ENCODE results near the gene PLA2G5. TPM values are rescaled to one million over a fixed set of nuclear protein-coding genes. Genes with fewer than 3 reads are reported as not detected.

The PLA2G5 gene, protein sequence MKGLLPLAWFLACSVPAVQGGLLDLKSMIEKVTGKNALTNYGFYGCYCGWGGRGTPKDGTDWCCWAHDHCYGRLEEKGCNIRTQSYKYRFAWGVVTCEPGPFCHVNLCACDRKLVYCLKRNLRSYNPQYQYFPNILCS
- not detected for total RNA-seq
- not detected for total RNA-seq (2013)

GRCh38 chr1:20069874-20070273, at the start of gene PLA2G5:
TSS of gene PLA2G5 (plus strand) at chr1:20070194. CDS start at chr1:20084831, 14,637 bp downstream.
- Histone ChIP-seq H3K4me1 (ENCODE audit: control insufficient read depth, insufficient read depth, low read length) (no peaks in the 10 kb centered on the region), H3K4me3 (ENCODE audit: low read length) (no peak within 1 kb of the TSS), H3K9me3 (ENCODE audit: control insufficient read depth, insufficient read depth, low read length) (no peaks in the 10 kb centered on the region), H3K27me3 (ENCODE audit: control insufficient read depth, insufficient read depth, low read length) (no peaks in the 10 kb centered on the region), H3K27ac (ENCODE audit: low read length) (no peak within 1 kb of the TSS), H3K36me3 (ENCODE audit: control insufficient read depth, insufficient read depth, low read length) (no peaks in the 10 kb centered on the region)
- Mint-ChIP-seq H3K27me3 (ENCODE audit: low read depth in 2 of 2) (peaks cover 5 to 16% of the 10 kb centered on the region in 2 donors), H3K36me3 (no peaks in the 10 kb centered on the region), H3K27ac (no peak within 1 kb of the TSS), H3K4me1 (no peaks in the 10 kb centered on the region), H3K4me3 (no peak within 1 kb of the TSS), H3K9me3 (no peaks in the 10 kb centered on the region)
- no peak for DNase-seq
- TF ChIP-seq CTCF (IDR thresholded peaks at IDR 0.05) = no peak
- WGBS (ENCODE audit: insufficient coverage) = 65% methylated on average over 7 of the region's 7 CpGs
- ATAC-seq = no peak
- intact Hi-C loops (cut with micrococcal nuclease) = no loop called here

GRCh38 chr1:20028125-20028524, 41.9 kb upstream of the PLA2G5 start:
- peaks cover 44 to 58% of the 10 kb centered on the region in 2 donors for H3K27me3 Mint-ChIP-seq (ENCODE audit: low read depth in 2 of 2)
- intact Hi-C loops (cut with micrococcal nuclease) = no loop called here
- peaks cover 0 to 3% of the 10 kb centered on the region in 2 donors for H3K9me3 Mint-ChIP-seq
- no peaks in the 10 kb centered on the region for H3K36me3 Mint-ChIP-seq
- Histone ChIP-seq H3K36me3 (ENCODE audit: control insufficient read depth, insufficient read depth, low read length) (no peaks in the 10 kb centered on the region), H3K4me1 (ENCODE audit: control insufficient read depth, insufficient read depth, low read length) (no peaks in the 10 kb centered on the region), H3K4me3 (ENCODE audit: low read length) (no peak overlapping the region), H3K27me3 (ENCODE audit: control insufficient read depth, insufficient read depth, low read length) (peaks cover 8% of the 10 kb centered on the region), H3K27ac (ENCODE audit: low read length) (no peak overlapping the region), H3K9me3 (ENCODE audit: control insufficient read depth, insufficient read depth, low read length) (no peaks in the 10 kb centered on the region)
- no peak for ATAC-seq
- H3K4me1 Mint-ChIP-seq = no peaks in the 10 kb centered on the region
- no peak overlapping the region for H3K27ac Mint-ChIP-seq
- WGBS (ENCODE audit: insufficient coverage) = 81% methylated on average over 3 of the region's 5 CpGs
- TF ChIP-seq CTCF (IDR thresholded peaks at IDR 0.05) = no peak
- no peak for DNase-seq
- no peak overlapping the region for H3K4me3 Mint-ChIP-seq

DNA sequence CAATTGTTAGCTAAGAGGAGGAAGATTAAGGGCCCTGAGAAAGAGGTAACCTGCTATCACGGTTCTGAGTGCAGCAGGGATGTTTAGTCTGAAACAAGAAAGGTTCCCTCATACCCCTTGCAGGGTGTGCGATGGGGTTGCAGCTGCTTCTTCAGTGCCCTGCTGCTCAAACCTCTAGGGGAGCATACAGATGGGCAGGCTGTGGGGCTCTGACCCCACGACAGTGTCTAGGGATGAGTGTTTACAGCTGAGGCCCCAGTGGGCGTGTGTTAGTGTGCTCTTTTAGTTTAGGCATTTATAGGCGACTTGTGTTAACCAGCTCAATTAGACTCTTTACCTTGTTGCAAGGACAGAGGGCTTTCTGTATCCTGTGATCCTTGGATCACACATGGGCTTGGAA, 41.3 kb upstream of the PLA2G5 start:
- H3K4me1 ChIP-seq (ENCODE audit: control insufficient read depth, insufficient read depth, low read length) = no peaks in the 10 kb centered on the region
- H3K27ac Mint-ChIP-seq = no peak overlapping the region
- H3K9me3 ChIP-seq (ENCODE audit: control insufficient read depth, insufficient read depth, low read length) = no peaks in the 10 kb centered on the region
- H3K4me3 ChIP-seq (ENCODE audit: low read length) = no peak overlapping the region
- no peak overlapping the region for H3K4me3 Mint-ChIP-seq
- H3K36me3 ChIP-seq (ENCODE audit: control insufficient read depth, insufficient read depth, low read length) = no peaks in the 10 kb centered on the region
- H3K27me3 Mint-ChIP-seq (ENCODE audit: low read depth in 2 of 2) = peaks cover 48 to 52% of the 10 kb centered on the region in 2 donors
- H3K4me1 Mint-ChIP-seq = no peaks in the 10 kb centered on the region
- peaks cover 8% of the 10 kb centered on the region for H3K27me3 ChIP-seq (ENCODE audit: control insufficient read depth, insufficient read depth, low read length)
- 80% methylated on average over 5 of the region's 5 CpGs for WGBS (ENCODE audit: insufficient coverage)
- no peak for DNase-seq
- TF ChIP-seq CTCF (IDR thresholded peaks at IDR 0.05) = no peak
- H3K27ac ChIP-seq (ENCODE audit: low read length) = no peak overlapping the region
- no peak for ATAC-seq
- intact Hi-C loops (cut with micrococcal nuclease) = no loop called here
- H3K36me3 Mint-ChIP-seq = peaks cover 2% of the 10 kb centered on the region
- peaks cover 0 to 5% of the 10 kb centered on the region in 2 donors for H3K9me3 Mint-ChIP-seq

All from natural killer cell (primary cell).